ES-I3 (cell line): ENCODE data around the gene PTPRE.

Experiments
- H3K36me3 ChIP-seq: 2 replicates; pipeline ENCODE4 v1.6.1; 2013; ENCODE audit warnings: mild to moderate bottlenecking, low read length, control low read depth, moderate library complexity; ENCODE audit not compliant: insufficient read depth
- H3K4me1 ChIP-seq: 2 replicates; pipeline ENCODE4 v1.6.1; 2013; ENCODE audit warnings: mild to moderate bottlenecking, control low read depth, low read length; ENCODE audit not compliant: insufficient read depth
- H3K9ac ChIP-seq: 2 replicates; pipeline ENCODE4 v1.6.1; 2013; ENCODE audit warnings: low read depth, mild to moderate bottlenecking, low read length, moderate library complexity
- H3K9me3 ChIP-seq: 2 replicates; pipeline ENCODE4 v1.6.1; 2013; ENCODE audit warnings: mild to moderate bottlenecking, low read length, moderate library complexity; ENCODE audit not compliant: control insufficient read depth, insufficient read depth

The PTPRE gene

DNA sequence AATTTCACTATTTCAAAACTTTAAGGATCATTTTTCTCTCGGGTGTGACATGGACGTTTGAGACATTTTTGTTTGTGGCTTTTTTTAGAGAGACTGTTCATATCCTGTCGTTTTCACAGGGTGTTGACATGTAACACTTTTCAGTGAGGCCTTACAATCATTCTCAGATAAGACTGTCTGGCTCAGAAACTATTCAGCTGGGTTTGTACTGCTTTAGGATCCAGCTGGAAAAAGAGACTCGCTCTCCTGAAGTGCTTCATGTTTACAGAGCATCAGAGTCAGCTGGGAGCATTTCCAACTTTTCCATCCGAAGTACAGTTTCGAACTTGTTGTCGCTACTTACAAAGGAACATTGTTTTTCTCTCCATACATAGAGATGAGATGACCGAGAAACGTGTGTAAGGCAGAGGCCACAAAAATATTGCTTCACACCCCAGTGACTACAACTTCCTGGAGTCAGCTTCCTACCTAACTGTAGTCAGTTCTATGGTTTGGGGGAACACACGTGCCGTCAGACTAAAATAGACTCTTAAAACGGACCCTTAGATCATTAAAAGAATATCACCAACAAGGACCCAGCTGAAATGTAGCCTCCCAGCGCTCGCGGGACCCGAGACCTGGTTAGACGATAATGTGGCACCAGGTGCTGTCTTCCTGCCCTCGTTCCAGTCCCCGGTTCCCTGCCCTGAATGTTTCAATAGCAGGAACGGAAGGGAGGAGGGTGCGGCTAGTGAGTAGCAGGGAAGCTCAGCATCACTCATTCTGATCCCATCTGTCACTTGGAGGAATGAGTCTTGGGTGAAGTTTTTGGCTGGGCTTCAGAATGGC is 141.3 kb downstream of the PTPRE start:
- Histone ChIP-seq H3K4me1 (no peaks in the 10 kb centered on the region), H3K9me3 (no peaks in the 10 kb centered on the region), H3K36me3 (no peaks in the 10 kb centered on the region), H3K9ac (no peak overlapping the region)

DNA sequence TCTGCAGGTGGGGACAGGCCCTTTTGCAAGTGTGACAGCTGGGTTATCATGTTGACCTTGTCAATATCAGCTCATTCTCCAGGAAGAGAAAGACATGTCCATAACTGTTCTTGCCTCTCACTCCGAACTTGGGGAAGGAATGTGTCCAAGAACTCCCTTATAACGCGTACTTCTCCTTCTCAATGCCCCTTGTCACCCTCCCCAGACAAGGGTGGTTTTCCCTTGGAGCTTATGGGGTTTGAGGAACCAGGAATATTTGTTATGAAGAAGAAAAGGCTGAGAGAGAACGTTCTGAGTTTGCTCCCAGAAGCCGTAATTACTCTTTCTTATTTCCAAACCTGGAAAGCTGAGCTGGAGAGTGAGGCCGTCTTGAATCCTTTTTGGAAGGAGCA is 141.9 kb downstream of the PTPRE start:
- Histone ChIP-seq H3K4me1 (no peaks in the 10 kb centered on the region), H3K9me3 (no peaks in the 10 kb centered on the region), H3K36me3 (no peaks in the 10 kb centered on the region), H3K9ac (no peak overlapping the region)

DNA sequence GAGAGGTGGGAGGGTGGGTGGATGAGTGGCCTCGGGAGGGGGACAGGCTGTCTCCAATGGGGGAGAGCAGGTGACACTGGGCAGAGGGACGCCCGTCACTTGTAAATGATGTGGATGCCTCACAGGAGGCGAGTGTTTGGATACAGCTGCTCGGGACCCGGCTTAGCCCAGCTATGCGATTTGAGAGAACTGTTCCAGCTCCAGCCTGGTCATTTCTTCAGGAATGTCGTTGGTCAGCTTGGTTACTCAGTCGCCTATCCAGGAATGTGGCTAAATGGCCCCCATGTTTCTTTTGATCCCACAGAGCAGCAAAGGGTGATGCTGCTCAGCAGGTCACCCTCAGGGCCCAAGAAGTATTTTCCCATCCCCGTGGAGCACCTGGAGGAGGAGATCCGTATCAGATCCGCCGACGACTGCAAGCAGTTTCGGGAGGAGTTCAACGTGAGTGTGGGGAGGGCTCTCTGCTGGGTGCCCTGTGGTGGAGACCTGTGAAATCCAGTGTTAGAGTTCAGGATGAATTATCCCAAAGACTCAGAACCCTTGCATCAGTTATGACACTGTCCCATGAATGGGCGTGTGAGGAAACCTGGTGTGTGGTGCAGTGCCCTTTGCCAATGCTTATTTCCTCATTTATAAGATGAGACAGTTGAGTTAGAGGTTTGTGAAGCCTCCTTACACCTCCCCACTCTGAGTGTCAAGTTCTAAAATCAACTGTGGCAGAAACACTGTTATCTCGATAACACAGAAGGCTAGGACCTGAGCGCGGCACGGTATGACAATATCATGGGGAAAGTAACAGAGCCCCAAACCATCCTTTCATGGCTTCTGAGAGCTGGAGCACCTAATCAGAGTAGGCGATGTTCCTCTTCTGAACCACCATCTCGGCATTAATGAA is 142.6 kb downstream of the PTPRE start:
- no peak overlapping the region for H3K9ac ChIP-seq
- no peaks in the 10 kb centered on the region for H3K9me3 ChIP-seq
- H3K4me1 ChIP-seq, result no peaks in the 10 kb centered on the region
- no peaks in the 10 kb centered on the region for H3K36me3 ChIP-seq

DNA sequence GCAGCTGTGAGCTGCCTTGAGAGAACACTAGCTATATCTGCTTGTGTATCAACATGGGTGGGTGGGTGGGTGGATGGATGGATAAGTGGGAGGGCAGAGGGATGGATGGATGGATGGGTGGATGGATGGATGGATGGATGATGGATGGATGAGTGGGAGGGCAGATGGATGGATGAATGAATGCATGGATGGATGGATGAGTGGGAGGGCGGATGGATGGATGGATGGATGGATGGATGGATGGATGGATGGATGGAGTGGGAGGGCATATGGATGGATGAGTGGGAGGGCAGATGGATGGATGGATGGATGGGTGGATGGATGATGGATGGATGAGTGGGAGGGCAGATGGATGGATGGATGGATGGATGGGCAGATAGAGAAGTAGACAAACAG is 143.2 kb downstream of the PTPRE start:
- no peaks in the 10 kb centered on the region for H3K4me1 ChIP-seq

DNA sequence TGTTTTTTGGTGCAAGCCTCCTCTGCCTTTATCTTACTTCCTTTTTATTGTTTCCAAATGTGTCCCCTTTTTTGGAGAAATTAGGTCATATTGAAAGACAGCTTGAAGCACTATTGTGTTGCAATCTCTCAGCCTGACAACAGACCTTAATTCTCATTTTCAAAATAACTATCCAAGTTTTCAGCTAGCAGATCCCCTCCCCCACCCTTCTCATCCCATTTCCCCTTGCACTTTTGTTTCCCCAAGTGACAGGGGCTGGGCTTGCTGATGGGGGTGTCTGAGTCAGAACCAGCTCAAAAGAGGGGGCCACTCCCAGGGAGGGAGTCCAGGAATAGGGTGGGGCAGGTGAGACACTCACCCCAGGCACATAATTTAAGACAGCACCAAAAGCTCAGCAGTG is 144.0 kb downstream of the PTPRE start:
- H3K36me3 ChIP-seq, result no peaks in the 10 kb centered on the region
- no peaks in the 10 kb centered on the region for H3K4me1 ChIP-seq
- H3K9ac ChIP-seq, result no peak overlapping the region
- no peaks in the 10 kb centered on the region for H3K9me3 ChIP-seq

More for the DNA sequence above, 143.2 kb downstream of the PTPRE start:
- Histone ChIP-seq H3K9ac (no peak overlapping the region), H3K9me3 (no peaks in the 10 kb centered on the region), H3K36me3 (no peaks in the 10 kb centered on the region)

DNA sequence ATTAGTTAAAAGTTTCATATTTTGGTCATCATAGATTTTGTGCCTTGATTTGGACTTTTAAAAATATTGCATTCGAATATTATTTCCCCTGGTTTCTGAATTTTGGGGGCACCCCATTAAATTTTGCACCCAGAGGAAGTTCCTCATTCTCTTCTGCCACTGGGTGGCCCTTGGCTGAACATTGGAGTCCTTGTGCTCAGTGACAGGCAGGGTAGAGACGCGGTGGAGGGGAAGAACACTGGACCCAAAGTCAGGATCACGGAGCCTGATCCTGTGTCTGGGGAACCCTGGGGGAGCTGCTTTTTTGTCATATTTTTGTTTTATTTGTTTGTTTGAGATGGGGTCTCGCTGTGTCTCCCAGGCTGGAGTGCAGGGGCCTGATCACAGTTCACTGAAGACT is 144.6 kb downstream of the PTPRE start:
- Histone ChIP-seq H3K9me3 (no peaks in the 10 kb centered on the region), H3K4me1 (no peaks in the 10 kb centered on the region), H3K36me3 (no peaks in the 10 kb centered on the region), H3K9ac (no peak overlapping the region)

DNA sequence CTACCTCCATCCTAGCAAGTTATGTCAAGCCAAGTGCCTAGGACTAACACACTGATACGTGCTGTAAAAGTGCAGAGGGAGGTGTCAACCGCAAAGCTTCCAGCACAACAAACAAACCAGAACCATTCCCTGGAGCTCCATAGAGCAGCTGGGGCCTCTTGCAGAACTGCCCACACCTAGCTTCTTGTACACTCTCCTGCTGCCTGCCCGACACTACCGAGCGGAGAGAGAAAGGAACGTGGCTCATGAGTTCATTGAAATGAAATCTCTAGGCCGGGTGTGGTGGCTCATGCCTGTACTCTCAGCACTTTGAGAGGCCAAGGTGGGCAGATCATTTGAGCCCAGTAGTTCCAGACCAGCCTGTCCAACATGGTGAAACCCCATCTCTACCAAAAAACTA is 145.8 kb downstream of the PTPRE start:
- H3K36me3 ChIP-seq, result no peaks in the 10 kb centered on the region

DNA sequence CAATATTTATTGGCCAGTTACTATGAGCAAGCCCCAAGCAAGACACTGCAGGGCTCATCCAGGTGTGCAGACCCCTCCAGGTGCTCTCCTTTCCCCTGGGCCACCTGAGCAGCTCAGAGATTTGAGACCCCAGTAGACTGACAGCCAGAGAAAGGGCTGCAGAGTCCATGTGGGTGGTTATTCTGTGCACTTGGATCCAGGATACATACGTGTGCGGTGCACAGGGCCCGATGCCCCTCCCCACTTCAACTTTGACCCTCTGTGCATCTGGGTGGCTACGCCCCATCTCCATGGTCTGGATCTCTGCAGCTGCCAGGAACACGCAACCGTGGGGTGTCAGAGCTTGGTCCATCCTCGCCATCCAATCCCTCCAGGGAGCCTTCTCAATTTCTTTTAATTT is 146.5 kb downstream of the PTPRE start:
- Histone ChIP-seq H3K9ac (no peak overlapping the region), H3K9me3 (no peaks in the 10 kb centered on the region), H3K4me1 (no peaks in the 10 kb centered on the region), H3K36me3 (no peaks in the 10 kb centered on the region)

More for the DNA sequence above, 145.8 kb downstream of the PTPRE start:
- H3K9ac ChIP-seq, result no peak overlapping the region
- H3K9me3 ChIP-seq, result no peaks in the 10 kb centered on the region
- no peaks in the 10 kb centered on the region for H3K4me1 ChIP-seq

DNA sequence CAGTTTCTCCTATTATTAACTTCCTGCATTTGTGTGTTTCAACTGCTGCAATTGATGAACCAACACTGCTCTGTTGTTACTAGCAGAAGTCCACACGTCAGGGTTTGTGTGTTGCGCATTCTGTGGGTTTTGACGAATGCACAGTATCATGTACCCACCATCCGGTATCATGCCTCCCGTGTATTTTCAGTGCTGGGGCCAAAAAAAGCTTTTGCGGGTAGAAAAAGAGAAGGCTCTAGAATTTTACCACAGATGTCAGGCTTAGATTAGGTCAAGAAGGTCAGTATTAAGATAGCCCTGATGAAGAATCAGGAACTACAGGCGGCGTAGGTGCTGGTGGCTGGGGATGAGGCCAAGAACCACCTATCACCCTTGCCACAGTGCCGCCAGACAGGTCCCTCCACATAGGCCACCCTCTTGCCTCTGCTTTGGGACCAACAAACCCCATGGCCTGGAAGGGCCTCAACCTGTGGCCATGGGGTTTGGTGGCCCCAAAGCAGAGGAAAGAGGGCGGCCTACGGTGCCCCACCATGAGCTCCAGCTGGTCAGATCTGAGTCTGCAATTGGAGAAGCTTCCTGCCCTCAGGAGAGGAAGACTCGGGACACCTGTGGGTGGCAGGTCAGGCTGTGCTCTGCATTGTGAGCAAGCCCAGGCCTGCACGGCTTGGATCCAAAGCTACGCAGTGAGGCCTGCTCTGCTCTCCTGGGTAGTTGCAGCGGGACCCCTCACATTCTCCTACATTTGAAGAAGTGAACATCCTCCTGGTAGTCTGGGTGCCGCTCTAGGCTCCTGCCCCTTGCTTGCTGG is 147.5 kb downstream of the PTPRE start:
- H3K9me3 ChIP-seq, result no peaks in the 10 kb centered on the region
- H3K36me3 ChIP-seq, result no peaks in the 10 kb centered on the region

DNA sequence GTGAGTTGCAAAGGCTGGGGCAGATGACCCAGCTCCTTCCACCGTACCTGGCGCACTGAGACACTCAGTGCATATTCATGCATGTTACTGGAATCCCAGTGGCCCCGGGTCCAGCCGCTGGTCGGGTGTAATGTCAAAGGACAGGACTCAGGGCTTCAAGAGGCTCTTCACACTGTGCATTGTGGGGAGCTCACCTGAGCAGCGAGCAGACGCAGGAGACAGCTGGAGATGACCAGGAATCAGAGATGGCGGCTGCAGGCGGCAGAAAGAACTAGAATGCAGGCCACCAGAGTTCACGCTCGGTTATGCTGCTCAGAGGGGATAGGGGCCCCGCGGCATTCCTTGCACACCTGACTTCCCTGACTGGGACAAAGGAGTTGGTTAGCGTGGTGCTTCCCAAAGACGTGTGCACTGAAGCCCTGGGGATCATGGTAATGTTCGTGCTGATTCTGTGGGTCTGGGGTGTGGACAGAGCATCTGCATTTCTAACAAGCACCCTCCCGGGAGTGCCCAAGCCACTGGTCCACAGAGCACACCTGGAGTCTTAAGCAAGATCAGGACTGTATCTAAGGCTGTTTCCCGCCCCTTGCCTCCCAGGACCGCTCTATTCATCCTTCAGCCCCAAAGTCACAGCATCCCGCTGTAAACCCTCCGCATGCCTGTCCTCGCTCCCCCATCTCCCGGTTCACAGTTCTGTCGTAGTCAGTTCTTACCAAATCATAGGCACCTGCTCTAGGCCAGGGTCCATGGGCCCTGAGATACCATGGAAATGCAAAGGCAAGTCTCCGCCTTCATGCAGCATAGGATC is 148.4 kb downstream of the PTPRE start:
- Histone ChIP-seq H3K9me3 (no peaks in the 10 kb centered on the region), H3K9ac (no peak overlapping the region), H3K36me3 (no peaks in the 10 kb centered on the region), H3K4me1 (no peaks in the 10 kb centered on the region)

More for the DNA sequence above, 147.5 kb downstream of the PTPRE start:
- H3K4me1 ChIP-seq, result no peaks in the 10 kb centered on the region
- no peak overlapping the region for H3K9ac ChIP-seq

DNA sequence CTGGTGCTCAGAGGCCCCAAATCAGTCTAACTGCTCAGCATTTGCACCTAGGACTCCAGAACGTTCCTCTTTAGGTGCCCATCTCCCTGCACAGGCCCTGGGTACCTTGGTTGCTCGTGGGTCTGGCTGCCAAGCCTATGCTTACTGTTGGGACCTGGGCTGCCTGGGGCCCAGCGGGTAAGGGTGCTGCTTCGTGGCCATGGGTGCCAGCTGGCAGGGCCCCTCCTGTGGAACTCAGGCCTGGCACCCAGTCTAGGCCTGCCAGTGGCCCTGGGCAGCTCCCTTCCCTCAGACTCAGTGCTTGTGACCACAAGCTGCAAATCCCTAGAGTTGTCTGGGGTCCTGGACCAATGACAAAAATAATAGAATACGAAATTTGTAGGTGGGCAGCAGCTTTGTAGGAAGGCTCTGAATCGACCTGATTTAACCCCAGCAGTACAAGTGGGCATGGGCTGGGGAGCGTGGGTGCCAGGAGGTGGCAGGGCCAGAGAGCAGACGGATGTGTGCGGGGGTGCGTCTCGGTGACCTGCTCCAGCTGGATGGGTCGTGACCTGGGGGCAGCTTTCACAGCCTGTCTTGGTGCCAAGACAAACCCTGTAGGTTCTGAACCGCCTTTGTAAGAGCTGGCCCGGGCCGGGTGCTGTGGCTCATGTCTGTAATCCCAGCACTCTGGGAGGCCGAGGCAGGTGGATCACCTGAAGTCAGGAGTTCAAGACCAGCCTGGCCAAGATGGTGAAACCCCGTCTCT is 149.6 kb downstream of the PTPRE start:
- Histone ChIP-seq H3K9me3 (no peaks in the 10 kb centered on the region), H3K9ac (no peak overlapping the region), H3K36me3 (no peaks in the 10 kb centered on the region), H3K4me1 (no peaks in the 10 kb centered on the region)

DNA sequence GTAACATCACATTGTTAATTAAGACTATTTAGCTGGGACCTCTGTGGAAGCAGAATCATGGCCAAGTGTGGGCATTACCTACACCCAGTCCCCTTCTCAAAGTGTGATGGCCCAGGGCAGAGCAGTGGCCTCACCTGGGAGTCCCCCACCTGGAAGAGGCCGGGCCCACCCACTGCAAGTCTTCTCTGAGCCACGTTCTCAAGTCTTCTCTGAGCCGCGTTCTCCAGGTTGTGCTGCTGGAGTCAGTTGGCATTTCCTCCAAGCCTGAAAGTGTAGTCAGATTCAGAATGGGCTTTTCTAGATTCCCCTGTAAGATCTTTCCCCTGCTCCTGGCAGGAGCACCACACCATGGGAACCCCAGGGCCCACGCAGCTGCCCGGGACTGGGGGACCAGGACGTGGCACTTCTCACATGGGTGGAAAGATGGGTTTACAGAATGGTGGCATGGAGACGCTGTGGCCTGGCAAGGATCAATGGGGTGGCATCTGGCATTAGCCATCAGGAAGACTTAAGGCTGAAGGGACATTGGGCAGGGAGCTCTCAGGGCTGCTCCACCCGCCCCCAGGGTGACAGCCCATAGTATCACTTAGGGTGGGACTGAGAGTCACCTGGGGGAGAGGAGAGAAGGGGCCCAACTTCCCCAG is 151.3 kb downstream of the PTPRE start:
- Histone ChIP-seq H3K36me3 (no peaks in the 10 kb centered on the region), H3K4me1 (peaks cover 14% of the 10 kb centered on the region), H3K9me3 (no peaks in the 10 kb centered on the region), H3K9ac (no peak overlapping the region)

DNA sequence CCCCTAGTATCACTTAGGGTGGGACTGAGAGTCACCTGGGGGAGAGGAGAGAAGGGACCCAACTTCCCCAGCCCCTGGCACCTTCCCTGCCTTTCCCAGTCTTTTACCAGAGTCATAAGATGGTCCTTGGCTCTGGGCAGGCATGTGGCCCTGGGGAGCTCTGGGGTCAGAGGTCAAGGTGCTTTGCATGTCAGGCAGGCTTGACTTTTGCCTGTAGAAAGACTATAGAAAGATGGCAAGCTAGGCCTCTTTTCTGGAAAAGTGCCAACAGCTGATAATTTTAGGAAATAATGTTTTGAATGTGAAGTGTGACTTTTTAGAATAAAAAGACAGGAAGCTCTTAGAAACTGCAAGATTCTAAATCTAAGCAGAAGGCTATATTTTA is 151.8 kb downstream of the PTPRE start:
- Histone ChIP-seq H3K4me1 (peaks cover 19% of the 10 kb centered on the region), H3K9ac (no peak overlapping the region), H3K9me3 (no peaks in the 10 kb centered on the region), H3K36me3 (no peaks in the 10 kb centered on the region)
